Cardiac fibroblast (primary cell): ENCODE measurements around the gene ARHGEF2.

ENCODE experiments used
- DNase-seq, 2 donors: peaks; one replicate each; pipeline versions ENCODE4 v3.0.0 to v3.0.0-alpha.2; 2010; ENCODE audit warnings: low read depth in 2 of 2
- H3K4me3 ChIP-seq, 2 donors: replicated peaks in 1 of 2; 1 replicate in 1 of 2; 2 replicates in 1 of 2; pipeline ENCODE4 v1.5.1; 2011; ENCODE audit warnings: low read depth in 2 of 2, low read length in 2 of 2, mild to moderate bottlenecking in 2 of 2, moderate library complexity in 1 of 2
- CTCF ChIP-seq: IDR thresholded peaks from one replicate; pipeline ENCODE4 v1.5.1; 2011; ENCODE audit warnings: low read depth, mild to moderate bottlenecking, low read length, inconsistent platforms

Gene ARHGEF2

GRCh38 chr1:156020293-156021092 lies 42.1 kb upstream of the ARHGEF2 start, which contains the start of gene SSR2:
Gene SSR2 (minus strand): TSS chr1:156020951. CDS start chr1:156020167, 784 bp downstream.
- peak within 1 kb of the TSS; percentile 78 to 80 for H3K4me3 ChIP-seq
- DNase-seq: peak; percentile 92 to 94
- TF ChIP-seq CTCF: no peak

- TF ChIP-seq CTCF: no peak
- no peak for DNase-seq
These were observed 41.6 kb upstream of the ARHGEF2 start for GRCh38 chr1:156019946-156020292.

GRCh38 chr1:156014829-156015228 lies 36.5 kb upstream of the ARHGEF2 start:
- no peak overlapping the region for H3K4me3 ChIP-seq
- DNase-seq: no peak
- TF ChIP-seq CTCF: no peak

More at GRCh38 chr1:156019946-156020292, 41.6 kb upstream of the ARHGEF2 start:
- H3K4me3 ChIP-seq: peak overlapping the region; percentile 78 to 80

GRCh38 chr1:156012051-156012817 lies 33.9 kb upstream of the ARHGEF2 start:
- no peak for DNase-seq
- TF ChIP-seq CTCF: no peak
- no peak overlapping the region for H3K4me3 ChIP-seq

- no peak for TF ChIP-seq CTCF
- DNase-seq: no peak
- H3K4me3 ChIP-seq: no peak overlapping the region
These were observed 31.1 kb upstream of the ARHGEF2 start for GRCh38 chr1:156009404-156009803.

- DNase-seq: no peak
- TF ChIP-seq CTCF: no peak
- no peak overlapping the region for H3K4me3 ChIP-seq
These were observed 28.5 kb upstream of the ARHGEF2 start for GRCh38 chr1:156006666-156007376.
